BLaER1 treated with 17β-estradiol and CSF1 and Interleukin-3, amounts not matched to agents 10 nM and 100 nM (cell line): ENCODE data around the gene VCP.

Experiments used
- H3K27ac ChIP-seq, 11 experiments: shearing (Covaris generic); formaldehyde crosslinking; 2 replicates each; pipeline ENCODE4 v1.8.1; 2022
- H3K27me3 ChIP-seq, 11 experiments: shearing (Covaris generic); formaldehyde crosslinking; 2 replicates each; pipeline ENCODE4 v1.8.1; 2022
- H3K36me3 ChIP-seq, 11 experiments: shearing (Covaris generic); formaldehyde crosslinking; 2 replicates each; pipeline ENCODE4 v1.8.1; 2022
- H3K4me1 ChIP-seq, 10 experiments: shearing (Covaris generic); formaldehyde crosslinking; 2 replicates each; pipeline ENCODE4 v1.8.1; 2022
- H3K4me2 ChIP-seq, 11 experiments: shearing (Covaris generic); formaldehyde crosslinking; 2 replicates each; pipeline ENCODE4 v1.8.1; 2022
- H3K4me3 ChIP-seq, 10 experiments: shearing (Covaris generic); formaldehyde crosslinking; 2 replicates each; pipeline ENCODE4 v1.8.1; 2022
- H3K9ac ChIP-seq, 11 experiments: shearing (Covaris generic); formaldehyde crosslinking; 2 replicates each; pipeline ENCODE4 v1.8.1; 2022
- H3K9me3 ChIP-seq, 11 experiments: shearing (Covaris generic); formaldehyde crosslinking; replicated peaks in 1 of 11; 2 replicates each; pipeline ENCODE4 v1.8.1; 2022
- H4K20me1 ChIP-seq, 11 experiments: shearing (Covaris generic); formaldehyde crosslinking; 2 replicates each; pipeline ENCODE4 v1.8.1; 2022
- Cebpa-rat ChIP-seq, 11 experiments: shearing (Covaris generic); IDR thresholded peaks; 2 replicates each; pipeline ENCODE4 v1.8.1; 2022

VCP gene

DNA sequence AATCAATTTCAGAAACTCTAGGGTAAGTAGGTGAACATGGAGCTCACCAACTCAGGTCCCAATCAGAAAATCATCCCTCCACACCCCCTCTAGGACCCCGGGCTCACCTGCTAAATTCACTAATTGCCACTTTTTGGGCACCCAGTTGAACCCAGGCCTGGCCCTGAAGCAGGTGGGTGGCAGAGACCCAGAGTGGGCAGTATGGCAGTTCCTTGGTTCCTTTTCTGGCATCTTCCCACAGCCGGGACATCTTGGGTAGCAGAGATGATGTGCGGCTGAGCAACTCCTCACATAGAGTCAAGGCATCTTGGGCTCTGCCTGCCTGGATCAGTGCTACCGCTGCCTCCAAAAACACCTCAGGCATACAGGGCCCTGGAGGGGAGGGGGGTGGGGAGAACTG, 2.9 kb upstream of the VCP start:
- H3K4me2 ChIP-seq: no peak overlapping the region
- H3K27me3 ChIP-seq: no peaks in the 10 kb centered on the region
- no peak overlapping the region for H3K4me3 ChIP-seq
- peaks cover 26 to 58% (median 48%) of the 10 kb centered on the region in 11 experiments; a peak in 21 of 22 replicates for H3K36me3 ChIP-seq
- peaks cover 16 to 39% (median 18%) of the 10 kb centered on the region in 11 experiments for H4K20me1 ChIP-seq
- H3K9me3 ChIP-seq: no peaks in the 10 kb centered on the region
- H3K27ac ChIP-seq: no peak overlapping the region
- no peak overlapping the region for H3K9ac ChIP-seq
- H3K4me1 ChIP-seq: peaks cover 29 to 45% (median 37%) of the 10 kb centered on the region in 10 experiments
- TF ChIP-seq Cebpa-rat (IDR thresholded peaks at IDR 0.05): no peak

GRCh38 chr9:35074791-35075190, 2.4 kb upstream of the VCP start:
- H3K9ac ChIP-seq: no peak overlapping the region
- peaks cover 34 to 48% (median 41%) of the 10 kb centered on the region in 10 experiments for H3K4me1 ChIP-seq
- no peaks in the 10 kb centered on the region for H3K27me3 ChIP-seq
- H3K4me2 ChIP-seq: no peak overlapping the region
- H3K27ac ChIP-seq: no peak overlapping the region
- no peak for TF ChIP-seq Cebpa-rat (IDR thresholded peaks at IDR 0.05)
- H3K4me3 ChIP-seq: no peak overlapping the region
- peaks cover 26 to 63% (median 53%) of the 10 kb centered on the region in 11 experiments; a peak in 21 of 22 replicates for H3K36me3 ChIP-seq
- no peaks in the 10 kb centered on the region for H3K9me3 ChIP-seq
- H4K20me1 ChIP-seq: peaks cover 21 to 45% (median 23%) of the 10 kb centered on the region in 11 experiments

DNA sequence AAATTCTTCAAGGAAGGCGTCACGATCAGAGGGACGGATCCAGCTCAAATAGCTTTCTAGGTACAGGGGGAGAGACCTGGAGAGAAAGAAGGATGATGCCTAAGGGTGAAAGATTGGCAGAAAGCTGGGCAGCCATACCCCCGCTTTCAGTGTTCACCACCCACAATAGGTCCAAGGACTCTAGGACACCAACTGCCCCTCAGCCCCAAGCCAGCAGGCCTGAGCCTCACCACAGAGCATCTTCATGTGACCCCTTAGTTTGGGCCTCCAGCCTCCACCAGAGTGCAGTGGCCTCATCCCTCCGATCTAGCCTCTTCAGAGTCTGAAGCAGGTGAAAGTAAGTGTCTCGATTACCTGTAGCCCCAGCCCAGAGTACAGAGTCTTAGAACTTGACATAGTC, 1.7 kb upstream of the VCP start:
- no peak for TF ChIP-seq Cebpa-rat (IDR thresholded peaks at IDR 0.05)
- Histone ChIP-seq H3K9me3 (no peaks in the 10 kb centered on the region), H3K36me3 (peaks cover 27 to 70% (median 58%) of the 10 kb centered on the region in 11 experiments; a peak in 21 of 22 replicates), H3K9ac (no peak overlapping the region), H4K20me1 (peaks cover 28 to 51% (median 30%) of the 10 kb centered on the region in 11 experiments), H3K4me3 (no peak overlapping the region), H3K4me2 (no peak overlapping the region), H3K27ac (no peak overlapping the region), H3K27me3 (no peaks in the 10 kb centered on the region), H3K4me1 (peaks cover 38 to 52% (median 46%) of the 10 kb centered on the region in 10 experiments)

- Histone ChIP-seq H3K9ac (peak overlapping the region in 5 of 11 experiments; percentile 11 to 98 (median 47); a peak in 8 of 22 replicates), H3K27me3 (no peaks in the 10 kb centered on the region), H3K4me2 (peak overlapping the region; percentile 38 to 75 (median 59)), H3K27ac (peak overlapping the region; percentile 5 to 100 (median 97); a peak in 19 of 22 replicates), H3K36me3 (peaks cover 36 to 78% (median 67%) of the 10 kb centered on the region in 11 experiments), H3K4me3 (peak overlapping the region in 8 of 10 experiments; percentile 15 to 93 (median 64); a peak in 11 of 20 replicates), H3K4me1 (peaks cover 32 to 52% (median 42%) of the 10 kb centered on the region in 10 experiments), H3K9me3 (no peaks in the 10 kb centered on the region), H4K20me1 (peaks cover 36 to 53% (median 39%) of the 10 kb centered on the region in 11 experiments)
- TF ChIP-seq Cebpa-rat (IDR thresholded peaks at IDR 0.05): no peak
Observed at GRCh38 chr9:35073279-35073612, 821 bp upstream of the VCP start.

- no peaks in the 10 kb centered on the region for H3K27me3 ChIP-seq
- peaks cover 49 to 56% (median 51%) of the 10 kb centered on the region in 11 experiments for H4K20me1 ChIP-seq
- peak overlapping the region; percentile 80 to 99 (median 96) for H3K4me2 ChIP-seq
- H3K27ac ChIP-seq: peak overlapping the region; percentile 97 to 100 (median 99)
- peaks cover 19 to 45% (median 31%) of the 10 kb centered on the region in 10 experiments for H3K4me1 ChIP-seq
- TF ChIP-seq Cebpa-rat (IDR thresholded peaks at IDR 0.05): no peak
- peaks cover 49 to 80% (median 74%) of the 10 kb centered on the region in 11 experiments for H3K36me3 ChIP-seq
- H3K9ac ChIP-seq: peak overlapping the region; percentile 97 to 99 (median 98)
- H3K9me3 ChIP-seq: no peaks in the 10 kb centered on the region
- peak overlapping the region; percentile 78 to 96 (median 84) for H3K4me3 ChIP-seq
Observed at GRCh38 chr9:35071814-35072460, 488 bp downstream of the VCP start.

GRCh38 chr9:35070823-35071813, 1.3 kb downstream of the VCP start:
- H3K27ac ChIP-seq: peak overlapping the region; percentile 97 to 100 (median 99)
- H3K27me3 ChIP-seq: no peaks in the 10 kb centered on the region
- peak overlapping the region; percentile 97 to 99 (median 98) for H3K9ac ChIP-seq
- peak overlapping the region; percentile 78 to 96 (median 84) for H3K4me3 ChIP-seq
- TF ChIP-seq Cebpa-rat (IDR thresholded peaks at IDR 0.05): no peak
- H4K20me1 ChIP-seq: peaks cover 58 to 62% (median 60%) of the 10 kb centered on the region in 11 experiments
- peaks cover 57 to 80% (median 74%) of the 10 kb centered on the region in 11 experiments for H3K36me3 ChIP-seq
- no peaks in the 10 kb centered on the region for H3K9me3 ChIP-seq
- peak overlapping the region; percentile 80 to 99 (median 96) for H3K4me2 ChIP-seq
- H3K4me1 ChIP-seq: peaks cover 19 to 41% (median 29%) of the 10 kb centered on the region in 10 experiments

DNA sequence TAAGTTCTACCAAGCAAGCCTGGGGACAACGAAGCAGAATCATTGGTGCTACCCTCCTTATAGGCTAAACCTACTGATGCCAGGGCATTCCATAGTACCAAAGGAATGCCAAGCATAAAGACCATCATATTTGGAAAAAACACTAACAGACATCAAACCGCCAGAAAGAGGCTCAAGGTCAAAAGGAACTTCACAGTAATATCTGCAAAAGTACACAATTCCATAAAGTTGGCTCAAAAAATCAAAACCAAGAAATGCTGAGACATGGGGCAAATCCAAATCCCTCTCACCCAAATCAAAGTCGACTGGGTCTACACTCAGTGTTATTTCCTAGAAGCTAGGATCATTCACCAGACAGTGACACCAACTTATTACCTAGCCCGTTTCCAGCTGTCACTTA, 3.4 kb downstream of the VCP start:
- TF ChIP-seq Cebpa-rat (IDR thresholded peaks at IDR 0.05): no peak
- peaks cover 58 to 80% (median 74%) of the 10 kb centered on the region in 11 experiments for H3K36me3 ChIP-seq
- peak overlapping the region in 1 of 10 experiments; percentile 96; a peak in 2 of 20 replicates for H3K4me3 ChIP-seq
- H3K27ac ChIP-seq: no peak overlapping the region
- H3K4me1 ChIP-seq: peaks cover 19 to 41% (median 29%) of the 10 kb centered on the region in 10 experiments
- H4K20me1 ChIP-seq: peaks cover 76 to 83% (median 80%) of the 10 kb centered on the region in 11 experiments
- H3K9ac ChIP-seq: peak overlapping the region in 1 of 11 experiments; percentile 12; a peak in 2 of 22 replicates
- H3K9me3 ChIP-seq: no peaks in the 10 kb centered on the region
- no peaks in the 10 kb centered on the region for H3K27me3 ChIP-seq
- peak overlapping the region; percentile 80 to 99 (median 96); a peak in 20 of 22 replicates for H3K4me2 ChIP-seq

- peaks cover 15 to 33% (median 24%) of the 10 kb centered on the region in 10 experiments for H3K4me1 ChIP-seq
- no peak overlapping the region for H3K4me2 ChIP-seq
- H3K4me3 ChIP-seq: no peak overlapping the region
- H3K9me3 ChIP-seq: no peaks in the 10 kb centered on the region
- TF ChIP-seq Cebpa-rat (IDR thresholded peaks at IDR 0.05): no peak
- no peaks in the 10 kb centered on the region for H3K27me3 ChIP-seq
- H4K20me1 ChIP-seq: peaks cover 90 to 100% (median 99%) of the 10 kb centered on the region in 11 experiments
- no peak overlapping the region for H3K27ac ChIP-seq
- peaks cover 72 to 93% (median 87%) of the 10 kb centered on the region in 11 experiments for H3K36me3 ChIP-seq
- no peak overlapping the region for H3K9ac ChIP-seq
Observed at GRCh38 chr9:35067056-35067455, 5.4 kb downstream of the VCP start.
